Embryonic facial prominence (tissue), 1 donor: ENCODE data around the gene FBXW10.
A peak's percentile ranks its signal among the peaks of the same experiment; 100 is the strongest.
"Not testable (repeated sequence)": the region's sequence is repeated elsewhere in the genome, so short reads cannot be mapped to it uniquely, and the experiment has no call there.

Source experiments
- DNase-seq: peaks from one replicate; pipeline ENCODE4 v3.0.0-alpha.2; 2016; ENCODE audit errors: extremely low spot score

FBXW10 gene

DNA sequence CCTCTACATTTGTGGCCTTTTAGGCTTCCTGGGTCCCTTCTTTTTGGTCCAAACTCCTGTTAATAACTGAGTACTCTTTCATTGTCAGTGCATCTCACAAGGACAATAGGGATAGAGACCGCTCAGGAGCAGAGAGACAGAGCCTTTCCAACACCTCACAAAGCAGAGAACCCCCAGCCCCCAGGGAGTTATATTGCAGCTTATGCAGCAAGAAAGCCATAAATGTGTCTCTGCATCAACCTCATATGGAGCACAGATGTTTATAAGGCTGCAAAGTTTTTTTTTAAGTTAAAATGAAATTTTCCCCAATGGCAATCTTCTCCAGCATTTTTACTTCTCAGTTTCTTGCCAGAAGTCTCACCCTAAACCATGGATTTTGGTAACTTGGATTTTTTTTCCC is 6.4 kb downstream of the FBXW10 start:
- not testable (repeated sequence) for DNase-seq

DNA sequence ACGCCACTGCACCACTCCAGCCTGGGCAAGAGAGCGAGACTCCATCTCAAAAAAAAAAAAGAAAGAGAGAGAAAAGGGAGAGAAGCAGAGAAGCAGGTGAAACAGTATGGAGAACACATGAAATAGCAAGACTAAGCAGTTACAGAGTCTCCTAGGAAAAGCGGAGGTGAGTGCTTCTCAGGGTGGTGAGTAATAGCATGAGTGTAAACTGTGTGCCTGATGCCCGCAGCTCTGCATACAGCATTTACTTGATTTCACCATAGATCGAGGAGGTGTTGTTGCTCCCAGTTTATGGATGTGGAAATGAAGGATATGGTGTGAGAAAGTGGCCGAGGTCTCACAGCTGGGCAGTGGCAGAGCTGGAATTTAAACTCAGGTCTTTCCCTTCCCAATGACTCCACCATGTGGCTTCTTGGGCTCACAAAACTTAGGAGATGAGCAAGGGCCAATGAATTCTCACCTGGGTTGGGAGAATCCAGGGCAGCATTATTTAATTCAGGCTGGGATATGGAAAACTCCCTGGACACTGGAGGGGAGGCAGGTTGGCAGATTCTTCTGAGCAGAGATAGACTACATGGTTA is 10.1 kb downstream of the FBXW10 start:
- not testable (repeated sequence) for DNase-seq

DNA sequence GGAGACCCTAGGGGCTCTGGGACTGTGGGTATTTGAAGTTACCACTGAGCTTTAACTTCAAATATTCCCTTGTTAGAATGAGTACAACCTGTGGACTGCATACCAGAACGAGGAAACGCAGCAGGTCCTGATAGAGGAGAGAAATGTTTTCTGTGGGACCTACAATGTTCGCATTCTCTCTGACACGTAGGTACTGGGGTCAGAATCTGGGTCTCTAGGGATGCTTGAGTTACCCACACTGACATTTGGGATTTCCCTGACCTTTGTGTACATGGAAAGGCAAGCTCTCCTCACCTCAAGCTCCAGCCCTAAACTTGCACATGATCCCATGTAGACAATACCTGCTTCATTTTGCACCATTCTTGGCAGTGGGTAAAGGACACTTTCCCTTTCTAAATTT is 12.1 kb downstream of the FBXW10 start:
- DNase-seq, result not testable (repeated sequence)

DNA sequence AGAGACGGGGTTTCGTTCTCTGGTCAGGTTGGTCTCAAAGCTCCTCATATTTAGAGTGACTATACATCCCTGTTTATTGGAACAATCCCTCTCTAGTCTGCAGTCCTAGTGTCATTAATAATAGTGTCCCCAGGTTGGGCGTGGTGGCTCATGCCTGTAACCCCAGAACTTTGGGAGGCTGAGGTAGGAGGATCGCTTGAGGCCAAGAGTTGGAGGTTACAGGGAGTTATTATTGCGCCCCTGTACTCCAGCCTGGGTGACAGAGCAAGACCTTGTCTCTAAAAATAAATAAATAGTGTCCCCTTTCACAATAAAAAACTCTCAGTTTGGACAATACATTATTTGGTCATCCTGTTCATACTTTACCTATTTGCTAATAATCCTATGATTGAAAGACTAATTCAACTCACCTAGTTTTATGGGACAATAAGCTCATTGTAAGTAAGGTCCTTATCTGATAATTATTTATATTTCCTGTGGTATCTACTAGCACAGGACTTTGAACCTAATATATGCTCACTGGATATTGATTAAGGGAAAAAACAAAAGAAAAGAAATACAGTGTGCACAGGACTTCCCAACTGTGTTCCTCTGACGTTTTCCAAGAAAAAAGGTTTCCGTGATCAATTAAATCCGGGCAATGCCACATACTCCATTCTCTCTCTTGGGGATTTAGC is 13.7 kb downstream of the FBXW10 start:
- DNase-seq, result not testable (repeated sequence)

DNA sequence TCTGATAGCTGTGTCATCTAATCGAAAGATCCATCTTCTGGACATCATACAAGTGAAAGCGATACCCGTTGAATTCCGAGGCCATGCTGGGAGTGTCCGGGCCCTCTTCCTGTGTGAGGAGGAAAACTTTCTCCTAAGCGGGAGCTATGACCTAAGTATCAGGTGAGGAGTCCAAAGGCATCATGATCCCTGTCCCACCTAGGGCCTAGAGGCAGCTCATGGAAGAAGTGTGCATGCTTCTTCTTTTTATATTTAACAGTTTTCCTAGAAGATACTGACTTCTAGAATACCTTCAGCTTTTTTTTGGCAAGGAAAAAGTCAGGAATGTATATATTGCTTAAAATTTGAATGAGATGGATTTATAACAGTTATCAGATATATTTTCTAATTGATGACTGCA is 14.5 kb downstream of the FBXW10 start:
- not testable (repeated sequence) for DNase-seq

DNA sequence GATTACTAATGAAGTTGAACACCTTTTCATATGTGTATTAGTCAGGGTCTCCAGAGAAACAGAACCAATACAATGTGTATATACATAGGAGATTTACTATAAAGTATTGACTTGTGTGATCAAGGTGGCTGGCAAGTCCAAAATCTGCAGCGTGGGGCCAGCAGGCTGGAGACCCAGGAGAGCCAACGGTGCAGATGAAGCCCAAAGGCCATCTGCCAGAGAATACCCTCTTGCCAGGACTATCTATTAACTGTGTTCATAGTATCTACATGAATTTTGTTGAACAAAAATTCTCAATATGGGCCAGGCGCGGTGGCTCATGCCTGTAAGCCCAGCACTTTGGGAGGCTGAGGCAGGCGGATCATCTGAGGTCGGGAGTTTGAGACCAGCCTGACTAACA is 16.4 kb downstream of the FBXW10 start:
- DNase-seq, result not testable (repeated sequence)

DNA sequence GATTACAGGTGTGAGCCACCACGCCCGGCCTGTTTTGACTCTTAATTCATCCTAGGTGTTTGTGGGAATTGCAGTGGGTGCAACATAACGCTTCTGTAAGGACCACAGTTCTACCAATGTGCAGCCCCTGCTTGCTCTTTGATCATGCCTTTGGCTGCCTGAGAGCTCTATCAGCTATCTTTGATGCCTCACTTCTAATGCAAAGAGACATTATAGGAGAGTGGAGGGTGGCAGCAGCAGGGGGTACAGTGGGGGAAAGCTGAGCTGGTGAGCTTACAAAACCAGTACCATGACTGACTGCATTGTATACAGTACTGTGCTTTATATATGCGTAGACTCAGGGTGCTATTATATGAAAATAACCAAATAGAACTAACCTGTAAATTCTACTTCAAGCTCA is 26.7 kb downstream of the FBXW10 start:
- DNase-seq, result not testable (repeated sequence)

DNA sequence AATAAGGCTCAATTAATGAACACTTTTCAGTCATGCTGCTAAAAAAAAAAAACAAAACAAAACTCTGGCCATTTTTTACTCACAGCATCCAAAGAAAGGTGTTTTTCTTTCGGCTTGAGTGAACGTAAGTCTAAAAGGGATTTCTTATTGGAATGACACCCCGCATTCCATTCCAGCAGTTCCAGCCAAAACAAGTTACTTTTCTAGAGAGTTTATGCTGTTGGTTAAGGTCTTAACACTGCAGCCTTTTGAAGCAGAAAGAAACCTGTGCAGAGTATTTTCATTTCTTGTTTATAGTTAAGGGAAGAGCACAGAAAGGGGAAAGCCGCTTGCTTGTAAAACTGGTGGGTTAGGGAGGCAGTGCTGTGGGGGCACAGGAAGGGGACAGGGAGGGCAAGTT is 27.2 kb downstream of the FBXW10 start:
- not testable (repeated sequence) for DNase-seq

DNA sequence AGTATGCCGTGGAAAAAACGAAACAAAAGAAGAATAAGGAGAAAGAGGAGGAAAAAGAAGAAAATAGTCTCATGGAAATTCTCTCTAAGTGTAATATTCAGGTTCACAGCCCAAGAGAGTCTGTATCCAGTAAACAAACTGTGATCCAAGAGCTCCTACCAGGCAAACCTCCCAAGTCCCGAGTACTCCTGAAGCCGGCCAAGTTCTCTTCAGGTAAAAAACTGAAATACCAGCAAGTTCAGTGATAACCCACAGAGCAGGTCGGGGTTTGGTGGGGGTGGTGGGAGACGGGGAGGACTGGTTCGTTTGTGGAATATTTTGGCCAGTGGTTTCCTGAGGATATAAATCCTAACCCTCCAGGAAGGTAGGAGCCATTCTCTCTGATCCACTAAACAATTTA is 28.6 kb downstream of the FBXW10 start:
- no peak for DNase-seq

DNA sequence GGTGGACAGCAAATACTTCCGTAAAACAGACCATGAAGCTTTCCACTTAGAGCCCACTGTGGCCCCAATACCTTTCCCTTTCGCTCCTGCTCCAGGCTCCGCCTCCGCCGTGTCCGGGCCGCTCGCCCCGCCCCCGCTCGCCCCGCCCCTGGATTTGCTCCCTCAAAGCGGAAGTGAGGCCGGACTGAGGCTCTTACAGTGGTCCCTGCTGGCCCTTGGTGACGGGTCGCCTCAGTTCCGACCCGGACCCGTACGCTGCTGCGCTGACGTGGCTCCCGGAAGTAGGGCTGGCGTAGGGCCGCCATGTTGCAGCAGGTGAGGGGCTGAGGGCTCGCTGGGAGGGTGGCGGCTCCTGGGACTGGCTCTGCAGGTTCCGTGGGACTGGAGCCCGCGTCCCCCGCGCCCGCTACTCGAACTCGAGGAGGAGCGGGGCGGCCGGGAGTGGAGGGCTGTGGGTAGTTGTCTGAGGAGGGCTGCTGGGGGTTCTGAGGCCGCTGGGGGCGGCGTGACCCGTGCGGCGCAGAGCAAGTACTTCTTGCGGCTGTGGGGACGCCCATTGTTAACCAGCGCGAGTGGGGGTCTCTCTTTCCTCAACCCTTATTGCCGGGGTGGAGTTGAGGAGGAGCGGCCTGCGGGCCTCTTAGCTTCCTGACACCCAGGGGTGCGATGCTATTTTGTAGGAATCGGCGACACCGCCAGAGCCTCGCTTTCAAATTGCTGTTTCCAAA is 37.3 kb downstream of the FBXW10 start, which contains the start of gene TVP23B:
Gene TVP23B, plus strand, starts transcription at position 193 of the 728 bp plus-strand sequence. Its CDS starts 111 bp downstream, at position 304.
- DNase-seq, result peak; percentile 73

DNA sequence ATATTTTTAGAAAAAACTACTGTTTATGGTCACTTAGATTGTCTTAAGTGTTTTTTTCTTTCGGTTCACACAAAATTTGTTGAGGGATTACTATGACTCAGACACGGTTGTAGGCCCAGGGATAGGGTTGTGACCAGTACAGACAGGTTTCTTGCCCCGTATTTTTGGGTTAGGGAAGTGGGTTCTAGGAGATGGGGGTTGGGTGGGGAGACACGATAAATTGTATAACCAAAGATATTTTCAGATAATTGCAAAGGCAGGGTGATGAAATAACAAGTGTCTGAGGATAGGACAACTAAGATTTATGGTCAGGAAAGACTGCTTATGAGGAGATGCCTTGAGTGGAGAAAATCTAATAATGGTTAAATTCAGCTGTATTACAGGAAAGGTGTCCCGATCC is 38.0 kb downstream of the FBXW10 start:
- not testable (repeated sequence) for DNase-seq

DNA sequence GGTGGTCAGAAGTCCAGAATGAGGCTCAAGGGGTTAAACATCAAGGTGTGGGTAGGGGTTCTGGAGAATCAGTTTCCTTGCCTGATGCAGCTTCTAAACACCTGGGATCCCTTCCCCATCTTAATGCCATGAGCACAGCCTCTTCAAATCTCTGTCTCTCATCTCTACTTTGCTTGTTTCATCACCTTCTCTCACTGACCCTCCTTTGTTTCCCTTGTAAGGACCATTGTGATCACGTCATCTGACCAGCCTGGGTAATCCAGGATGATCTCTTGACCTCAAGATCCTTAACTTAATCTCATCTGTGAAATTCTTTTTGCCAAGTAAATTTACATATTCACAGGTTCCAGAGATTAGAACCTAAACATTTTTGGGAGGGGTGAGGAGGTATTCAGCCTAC is 42.1 kb downstream of the FBXW10 start:
- not testable (repeated sequence) for DNase-seq

DNA sequence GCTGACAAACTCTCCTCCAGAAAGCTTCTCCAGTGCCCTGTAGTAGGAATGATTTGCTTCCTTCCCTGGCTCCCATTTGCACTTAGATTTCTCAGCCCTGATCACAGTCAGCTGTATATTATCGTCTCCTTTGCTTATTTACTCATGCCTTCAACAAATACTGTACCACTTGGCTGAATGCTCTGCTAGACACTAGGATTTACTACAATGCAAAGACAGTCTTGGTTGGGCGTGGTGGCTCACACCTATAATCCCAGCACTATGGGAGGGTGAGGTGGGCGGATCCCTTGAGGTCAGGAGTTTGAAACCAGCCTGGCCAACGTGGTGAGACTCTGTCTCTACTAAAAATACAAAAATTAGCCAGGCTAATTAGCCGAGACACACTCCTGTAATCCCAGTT is 43.0 kb downstream of the FBXW10 start:
- not testable (repeated sequence) for DNase-seq

DNA sequence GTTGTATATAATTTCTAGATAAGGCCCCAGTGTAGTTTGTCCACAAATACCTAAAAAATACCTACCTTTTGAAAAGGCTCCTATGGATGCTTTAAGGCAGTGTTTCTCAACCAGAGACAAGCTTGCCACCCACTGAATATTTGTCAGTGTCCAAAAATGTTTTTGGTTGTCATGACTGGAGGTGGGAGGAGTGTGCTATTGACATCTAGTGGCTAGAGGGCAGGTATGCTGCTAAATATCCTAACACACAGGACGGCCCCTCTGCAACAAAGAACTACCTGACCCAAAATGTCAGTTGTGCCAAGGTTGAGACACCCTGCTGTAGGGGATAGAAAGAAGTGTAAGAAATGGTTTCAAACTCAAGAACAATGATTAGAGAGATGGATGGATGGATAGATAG is 47.5 kb downstream of the FBXW10 start:
- DNase-seq, result not testable (repeated sequence)

DNA sequence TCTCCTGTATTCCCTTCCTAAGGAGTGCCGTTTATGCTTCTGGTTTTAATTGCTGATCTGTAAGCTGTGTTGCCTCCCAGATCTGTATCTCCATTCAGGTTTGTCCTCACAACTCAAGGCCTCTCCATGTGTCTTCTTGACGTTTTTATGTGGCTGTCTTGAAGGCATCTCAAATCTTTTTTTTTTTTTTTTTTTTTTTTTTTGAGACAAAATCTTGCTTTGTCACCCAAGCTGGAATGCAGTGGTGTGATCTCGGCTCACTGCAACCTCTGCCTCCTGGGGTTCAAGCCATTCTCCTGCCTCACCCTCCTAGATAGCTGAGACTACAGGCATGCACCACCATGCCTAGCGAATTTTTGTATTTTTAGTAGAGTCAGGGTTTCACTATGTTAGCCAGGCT is 51.0 kb downstream of the FBXW10 start:
- DNase-seq, result not testable (repeated sequence)

DNA sequence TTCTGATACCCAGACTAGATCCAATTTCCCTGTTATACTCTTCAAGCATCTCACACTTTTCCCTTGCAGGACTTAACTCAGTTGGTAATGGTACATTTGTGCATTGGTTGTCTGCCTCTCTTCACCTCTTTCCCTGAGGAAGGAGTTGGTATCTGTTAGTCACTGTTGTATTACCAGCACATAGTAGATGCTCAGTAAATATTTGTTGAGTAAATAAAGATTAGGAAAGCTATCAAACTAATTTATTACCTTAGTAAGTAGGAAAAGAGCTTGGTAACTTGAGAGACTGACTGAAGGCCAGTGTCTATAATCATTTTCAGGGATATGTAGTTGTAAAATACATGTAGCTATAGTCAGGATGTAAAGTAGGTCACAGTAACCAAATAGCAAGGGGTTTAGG is 53.0 kb downstream of the FBXW10 start:
- not testable (repeated sequence) for DNase-seq

DNA sequence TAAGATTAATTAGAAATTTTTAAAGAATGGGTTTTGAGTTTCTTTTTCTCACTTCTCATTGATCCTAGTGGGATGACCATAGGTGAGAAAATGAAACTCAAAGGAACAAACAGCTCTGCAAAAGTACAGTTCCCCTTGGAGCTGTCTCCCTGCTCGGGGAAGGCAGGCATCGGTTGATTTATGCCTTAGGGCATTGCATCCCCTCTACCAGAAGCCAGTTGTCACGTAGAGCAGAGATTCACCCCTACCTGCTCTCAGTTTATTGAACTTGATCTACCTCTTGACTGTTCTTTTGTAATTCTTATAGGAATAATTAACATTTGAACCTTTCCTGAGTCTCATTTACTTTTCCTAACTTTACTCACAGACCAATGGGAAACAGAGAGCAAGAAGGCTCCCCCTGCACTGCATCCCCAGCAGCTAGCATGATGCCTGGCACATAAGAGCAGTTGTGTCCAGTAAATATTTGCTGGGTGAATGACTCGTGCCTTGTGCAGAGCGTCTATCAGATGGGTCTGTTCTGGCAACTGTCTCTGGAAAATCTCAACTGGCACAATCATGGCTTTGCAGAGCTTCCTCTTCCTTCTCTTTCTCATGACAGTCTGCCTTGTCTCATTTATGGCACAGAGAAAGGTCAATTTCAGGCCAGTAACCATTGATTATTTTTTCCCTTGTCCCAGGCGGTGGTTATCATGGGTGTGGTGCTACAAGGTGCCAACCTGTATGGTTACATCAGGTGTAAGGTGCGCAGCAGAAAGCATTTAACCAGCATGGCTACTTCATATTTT is 59.8 kb downstream of the FBXW10 start:
- not testable (repeated sequence) for DNase-seq

DNA sequence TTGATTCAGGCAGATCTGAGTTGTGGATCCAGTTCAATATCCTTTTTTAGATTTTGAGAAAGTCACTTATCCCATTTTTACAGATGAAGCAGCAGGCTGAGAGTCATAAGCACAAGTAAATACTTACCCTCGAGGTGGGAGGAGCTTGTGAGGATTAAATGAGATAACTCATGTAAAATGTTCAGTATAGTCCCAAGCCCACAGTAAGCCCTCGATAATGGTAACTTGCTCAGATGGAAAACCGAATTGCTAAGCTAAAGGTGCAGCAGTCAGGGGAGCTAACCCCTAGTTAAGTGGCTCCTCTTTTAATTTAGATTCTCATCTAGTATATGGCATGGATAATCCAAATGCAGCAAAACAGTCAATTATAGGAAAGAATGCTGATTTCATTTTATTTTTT is 72.1 kb downstream of the FBXW10 start:
- not testable (repeated sequence) for DNase-seq

DNA sequence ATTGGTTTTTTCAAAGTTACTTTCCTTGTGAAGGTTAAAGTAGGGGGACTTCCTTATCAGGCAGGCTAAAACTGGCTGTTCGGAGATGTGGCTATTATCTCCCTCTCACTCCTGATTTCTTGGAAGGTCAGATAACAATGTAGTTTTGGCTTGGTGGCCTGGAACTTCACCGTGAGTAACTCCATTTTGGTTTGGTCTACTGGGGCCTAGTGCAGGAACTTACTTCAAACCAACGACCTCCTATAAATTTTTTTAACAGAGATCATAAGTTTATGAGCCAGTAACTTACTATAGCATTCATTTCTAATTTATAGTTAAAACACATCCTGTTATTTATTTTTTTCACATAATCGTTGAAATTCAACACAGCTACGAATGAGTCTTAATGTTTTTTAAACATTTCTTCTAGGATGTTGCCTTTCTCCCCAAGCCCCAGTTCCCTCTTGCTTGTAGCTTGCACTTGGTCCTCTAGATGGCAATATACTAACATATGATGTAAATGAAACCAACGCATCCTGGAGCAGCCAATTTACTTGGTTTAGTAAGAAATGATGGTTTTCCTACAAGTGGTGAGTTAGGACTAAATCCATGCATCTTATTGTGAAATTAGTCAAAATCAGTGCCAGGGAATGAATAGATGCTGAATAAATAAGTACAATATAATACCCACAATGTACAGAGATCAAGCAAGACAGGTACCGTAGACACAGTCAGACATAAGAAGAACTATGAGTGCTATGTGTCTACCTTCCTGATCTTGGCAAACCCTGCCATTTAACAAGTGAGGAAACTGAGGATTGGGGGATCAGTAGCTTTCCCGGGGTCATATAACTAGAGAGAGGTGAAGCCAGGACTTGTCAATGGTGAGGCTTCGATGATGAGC is 72.9 kb downstream of the FBXW10 start:
- peak; percentile 39 for DNase-seq

DNA sequence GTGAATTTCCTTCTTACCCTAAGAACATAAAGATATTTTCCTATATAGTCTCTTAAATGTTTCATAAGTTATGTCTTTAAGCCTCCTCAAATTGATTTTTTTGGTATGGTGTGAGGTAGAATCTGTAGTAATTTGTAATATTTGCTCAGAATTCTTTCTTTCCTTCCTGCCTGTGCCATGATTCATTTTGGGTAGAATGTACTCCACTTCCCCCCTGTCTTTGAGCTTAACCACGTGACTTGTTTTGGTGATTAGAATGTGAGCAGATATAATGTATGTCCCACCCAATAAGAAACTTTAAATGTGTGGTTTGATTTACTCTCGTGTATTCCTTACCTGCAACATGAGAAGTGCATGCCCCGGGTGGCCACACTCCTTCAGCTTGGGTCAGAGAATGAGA is 77.6 kb downstream of the FBXW10 start:
- not testable (repeated sequence) for DNase-seq

DNA sequence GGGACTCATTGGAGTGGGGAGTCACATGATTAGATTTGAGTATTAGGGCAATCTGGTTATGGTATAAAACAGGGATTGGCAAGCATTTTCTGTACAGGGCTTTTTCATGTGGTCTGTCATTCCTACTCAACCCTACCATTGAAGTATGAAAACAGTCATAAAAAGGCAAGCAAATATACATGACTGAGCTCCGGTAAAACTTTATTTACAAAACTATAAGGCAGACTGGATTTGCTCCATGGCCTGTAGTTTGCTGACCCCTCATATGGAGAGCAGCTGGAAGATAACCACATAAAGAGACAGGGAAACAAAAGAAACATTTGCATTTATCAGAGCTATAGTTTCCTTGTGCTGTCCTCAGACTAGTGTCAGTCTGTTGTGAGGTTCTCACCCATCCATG is 83.8 kb downstream of the FBXW10 start:
- DNase-seq, result not testable (repeated sequence)
